SK-N-SH (cell line): Measurements from ENCODE around the gene IL6R.

Source experiments
- EP300 ChIP-seq, 2 experiments: IDR thresholded peaks; 2 replicates each; pipeline versions ENCODE4 v1.4.0 to v1.6.1; 2012; ENCODE audit warnings: borderline replicate concordance in 1 of 2, low read depth in 1 of 2, low read length in 1 of 2
- FOXM1 ChIP-seq: IDR thresholded peaks from 2 replicates; pipeline ENCODE4 v1.4.0; 2012; ENCODE audit warnings: low read depth, mild to moderate bottlenecking
- POLR2AphosphoS5 ChIP-seq: IDR thresholded peaks from 2 replicates; pipeline ENCODE4 v1.6.1; 2012; ENCODE audit warnings: low read depth, low read length
- SIN3A ChIP-seq: IDR thresholded peaks from 2 replicates; pipeline ENCODE4 v1.6.1; 2012; ENCODE audit warnings: low read depth, mild to moderate bottlenecking, low read length, moderate library complexity, borderline replicate concordance
- TEAD4 ChIP-seq: IDR thresholded peaks from 2 replicates; pipeline ENCODE4 v1.4.0; 2012; ENCODE audit warnings: mild to moderate bottlenecking, borderline replicate concordance; ENCODE audit not compliant: insufficient read depth
- TF ChIP-seq, protein P1 (sequence below): IDR thresholded peaks from 2 replicates; pipeline ENCODE4 v1.4.0; 2012; ENCODE audit warnings: low read depth, borderline replicate concordance
- TF ChIP-seq, protein P2 (sequence below): fragments of 200-600 bp; sonication (generic); IDR thresholded peaks from 2 replicates; pipeline ENCODE4 v1.6.1; 2017; ENCODE audit warnings: antibody characterized with exemption, mild to moderate bottlenecking, moderate library complexity

DNA sequence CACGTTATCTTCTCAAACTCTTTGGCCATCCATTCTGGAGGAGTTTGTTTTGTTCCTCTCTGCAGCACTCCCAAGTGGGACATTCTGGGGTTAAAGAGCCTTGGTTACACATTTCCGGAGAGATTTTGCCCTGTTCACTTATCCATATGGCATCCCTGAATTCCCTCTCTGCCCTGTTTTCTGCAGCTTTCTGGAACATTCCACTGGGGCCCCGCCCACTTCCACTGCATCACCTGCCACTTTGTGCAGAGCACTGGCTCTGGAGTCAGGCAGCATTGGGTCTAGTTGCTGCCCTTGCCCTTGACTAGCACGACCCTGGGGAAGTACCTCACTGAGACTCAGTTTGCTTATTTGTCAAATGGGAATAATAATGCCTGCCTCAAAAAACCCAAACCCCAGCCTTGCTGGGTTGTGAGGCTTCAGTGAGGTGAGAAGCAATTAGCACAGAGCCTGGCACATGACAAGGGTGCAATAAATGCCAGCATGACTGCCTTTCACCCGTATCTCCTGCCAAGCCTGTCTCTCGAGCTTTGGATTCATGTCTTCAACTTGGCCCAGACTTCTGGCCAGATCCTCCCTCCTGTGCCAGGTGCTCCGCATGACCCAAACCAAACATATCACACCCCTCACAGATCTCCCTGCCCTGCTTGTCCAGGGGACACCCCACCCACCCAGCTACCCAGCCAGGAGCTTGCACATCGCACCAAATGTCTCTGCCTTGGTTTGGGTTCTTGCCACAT is 38.3 kb downstream of the IL6R start:
- TF ChIP-seq, protein P1, sequence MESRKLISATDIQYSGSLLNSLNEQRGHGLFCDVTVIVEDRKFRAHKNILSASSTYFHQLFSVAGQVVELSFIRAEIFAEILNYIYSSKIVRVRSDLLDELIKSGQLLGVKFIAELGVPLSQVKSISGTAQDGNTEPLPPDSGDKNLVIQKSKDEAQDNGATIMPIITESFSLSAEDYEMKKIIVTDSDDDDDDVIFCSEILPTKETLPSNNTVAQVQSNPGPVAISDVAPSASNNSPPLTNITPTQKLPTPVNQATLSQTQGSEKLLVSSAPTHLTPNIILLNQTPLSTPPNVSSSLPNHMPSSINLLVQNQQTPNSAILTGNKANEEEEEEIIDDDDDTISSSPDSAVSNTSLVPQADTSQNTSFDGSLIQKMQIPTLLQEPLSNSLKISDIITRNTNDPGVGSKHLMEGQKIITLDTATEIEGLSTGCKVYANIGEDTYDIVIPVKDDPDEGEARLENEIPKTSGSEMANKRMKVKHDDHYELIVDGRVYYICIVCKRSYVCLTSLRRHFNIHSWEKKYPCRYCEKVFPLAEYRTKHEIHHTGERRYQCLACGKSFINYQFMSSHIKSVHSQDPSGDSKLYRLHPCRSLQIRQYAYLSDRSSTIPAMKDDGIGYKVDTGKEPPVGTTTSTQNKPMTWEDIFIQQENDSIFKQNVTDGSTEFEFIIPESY: no peak
- TF ChIP-seq, protein P2, sequence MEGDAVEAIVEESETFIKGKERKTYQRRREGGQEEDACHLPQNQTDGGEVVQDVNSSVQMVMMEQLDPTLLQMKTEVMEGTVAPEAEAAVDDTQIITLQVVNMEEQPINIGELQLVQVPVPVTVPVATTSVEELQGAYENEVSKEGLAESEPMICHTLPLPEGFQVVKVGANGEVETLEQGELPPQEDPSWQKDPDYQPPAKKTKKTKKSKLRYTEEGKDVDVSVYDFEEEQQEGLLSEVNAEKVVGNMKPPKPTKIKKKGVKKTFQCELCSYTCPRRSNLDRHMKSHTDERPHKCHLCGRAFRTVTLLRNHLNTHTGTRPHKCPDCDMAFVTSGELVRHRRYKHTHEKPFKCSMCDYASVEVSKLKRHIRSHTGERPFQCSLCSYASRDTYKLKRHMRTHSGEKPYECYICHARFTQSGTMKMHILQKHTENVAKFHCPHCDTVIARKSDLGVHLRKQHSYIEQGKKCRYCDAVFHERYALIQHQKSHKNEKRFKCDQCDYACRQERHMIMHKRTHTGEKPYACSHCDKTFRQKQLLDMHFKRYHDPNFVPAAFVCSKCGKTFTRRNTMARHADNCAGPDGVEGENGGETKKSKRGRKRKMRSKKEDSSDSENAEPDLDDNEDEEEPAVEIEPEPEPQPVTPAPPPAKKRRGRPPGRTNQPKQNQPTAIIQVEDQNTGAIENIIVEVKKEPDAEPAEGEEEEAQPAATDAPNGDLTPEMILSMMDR: no peak
- TF ChIP-seq EP300 (IDR thresholded peaks at IDR 0.05; ENCODE audit: borderline replicate concordance in 1 of 2, low read depth in 1 of 2, low read length in 1 of 2) (no peak), FOXM1 (no peak), TEAD4 (no peak), POLR2AphosphoS5 (no peak), SIN3A (no peak)
